ENCODE measurements around the gene SPTBN5.

DNA sequence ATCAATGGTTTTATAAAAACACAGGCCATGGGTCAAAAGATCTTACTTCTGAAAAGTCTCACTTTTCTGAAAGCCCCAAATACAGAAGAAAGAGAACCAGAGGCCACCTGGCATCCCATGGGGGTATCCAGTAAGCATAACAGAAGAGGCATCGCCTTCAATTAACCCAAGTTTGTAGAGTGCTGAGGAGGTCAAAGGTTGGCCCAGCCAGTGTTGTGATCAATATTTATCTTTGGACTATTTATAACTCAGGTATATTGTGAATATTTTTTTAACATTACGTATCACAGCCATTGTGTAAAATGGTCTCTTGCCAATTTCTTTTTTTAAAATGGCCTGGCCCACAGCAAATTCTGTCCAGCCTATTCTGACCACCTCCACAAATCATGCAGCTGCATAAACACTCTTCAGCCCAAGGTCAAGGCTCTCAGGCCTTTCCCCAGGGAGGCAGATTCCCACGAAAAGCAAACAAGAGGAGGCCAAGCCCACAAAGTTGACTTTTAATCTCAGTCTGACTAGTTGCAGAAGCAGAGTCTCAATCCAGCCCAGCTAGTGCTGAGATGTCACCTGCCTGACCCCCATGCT is 26.2 kb upstream of the SPTBN5 start:
- TF ChIP-seq, protein P1, sequence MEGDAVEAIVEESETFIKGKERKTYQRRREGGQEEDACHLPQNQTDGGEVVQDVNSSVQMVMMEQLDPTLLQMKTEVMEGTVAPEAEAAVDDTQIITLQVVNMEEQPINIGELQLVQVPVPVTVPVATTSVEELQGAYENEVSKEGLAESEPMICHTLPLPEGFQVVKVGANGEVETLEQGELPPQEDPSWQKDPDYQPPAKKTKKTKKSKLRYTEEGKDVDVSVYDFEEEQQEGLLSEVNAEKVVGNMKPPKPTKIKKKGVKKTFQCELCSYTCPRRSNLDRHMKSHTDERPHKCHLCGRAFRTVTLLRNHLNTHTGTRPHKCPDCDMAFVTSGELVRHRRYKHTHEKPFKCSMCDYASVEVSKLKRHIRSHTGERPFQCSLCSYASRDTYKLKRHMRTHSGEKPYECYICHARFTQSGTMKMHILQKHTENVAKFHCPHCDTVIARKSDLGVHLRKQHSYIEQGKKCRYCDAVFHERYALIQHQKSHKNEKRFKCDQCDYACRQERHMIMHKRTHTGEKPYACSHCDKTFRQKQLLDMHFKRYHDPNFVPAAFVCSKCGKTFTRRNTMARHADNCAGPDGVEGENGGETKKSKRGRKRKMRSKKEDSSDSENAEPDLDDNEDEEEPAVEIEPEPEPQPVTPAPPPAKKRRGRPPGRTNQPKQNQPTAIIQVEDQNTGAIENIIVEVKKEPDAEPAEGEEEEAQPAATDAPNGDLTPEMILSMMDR (IDR thresholded peaks at IDR 0.05) = no peak
- TF ChIP-seq EZH2 (IDR thresholded peaks at IDR 0.05; ENCODE audit: borderline replicate concordance, insufficient read depth, low read depth, low read length, poor library complexity, severe bottlenecking) = no peak

All from B cell (primary cell).